Nephron progenitor cell (in vitro differentiated cells): ENCODE data around the gene CACNA1A.

Experiments used
- DNase-seq: peaks from one replicate; pipeline ENCODE4 v3.0.0; 2021
- H3K27ac Mint-ChIP-seq: 2 replicates; pipeline ENCODE4 v1.8.0; 2021; ENCODE audit warnings: mild to moderate bottlenecking, moderate library complexity, mixed read lengths
- H3K27me3 Mint-ChIP-seq: 2 replicates; pipeline ENCODE4 v1.8.0; 2021; ENCODE audit warnings: mild to moderate bottlenecking, low read depth, mixed read lengths; ENCODE audit not compliant: poor library complexity
- H3K36me3 Mint-ChIP-seq: 2 replicates; pipeline ENCODE4 v1.8.0; 2021; ENCODE audit warnings: low read depth, mixed read lengths
- H3K4me1 Mint-ChIP-seq: 2 replicates; pipeline ENCODE4 v1.8.0; 2021; ENCODE audit warnings: mixed read lengths
- H3K4me3 Mint-ChIP-seq: 2 replicates; pipeline ENCODE4 v1.8.0; 2021; ENCODE audit warnings: mild to moderate bottlenecking, moderate library complexity, mixed read lengths
- H3K9me3 Mint-ChIP-seq: 2 replicates; pipeline ENCODE4 v1.8.0; 2021; ENCODE audit warnings: mild to moderate bottlenecking, moderate library complexity, mixed read lengths
- CTCF ChIP-seq: fragments of 200-600 bp; sonication (generic); IDR thresholded peaks from 2 replicates; pipeline ENCODE4 v1.5.0; 2021; ENCODE audit warnings: antibody characterized with exemption

The CACNA1A gene

DNA sequence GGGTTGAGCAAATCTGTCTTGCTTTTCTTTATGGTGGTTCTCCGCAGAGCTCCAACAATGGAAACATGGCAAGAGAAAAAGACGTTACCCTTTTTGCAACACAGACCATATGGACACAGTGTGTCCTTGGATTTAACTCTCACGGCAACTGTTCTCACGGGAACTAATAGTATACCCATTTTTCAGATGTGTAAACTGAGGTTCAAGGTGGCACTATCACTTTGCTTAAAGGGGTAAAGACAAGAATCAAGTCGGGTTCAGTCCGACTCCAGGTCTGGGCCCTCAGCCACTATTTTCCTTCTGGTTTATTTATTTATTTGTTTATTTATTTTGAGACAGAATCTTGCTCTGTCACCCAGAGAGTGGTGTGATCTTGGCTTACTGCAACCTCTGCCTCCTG, 176.0 kb downstream of the CACNA1A start:
- no peak for DNase-seq
- H3K9me3 Mint-ChIP-seq, result no peaks in the 10 kb centered on the region
- no peak for TF ChIP-seq CTCF
- H3K36me3 Mint-ChIP-seq, result no peaks in the 10 kb centered on the region
- no peaks in the 10 kb centered on the region for H3K4me1 Mint-ChIP-seq
- no peak overlapping the region for H3K4me3 Mint-ChIP-seq
- H3K27me3 Mint-ChIP-seq, result peaks cover 21% of the 10 kb centered on the region
- H3K27ac Mint-ChIP-seq, result no peak overlapping the region

- no peak for DNase-seq
- no peaks in the 10 kb centered on the region for H3K4me1 Mint-ChIP-seq
- H3K4me3 Mint-ChIP-seq, result no peak overlapping the region
- TF ChIP-seq CTCF, result no peak
- H3K9me3 Mint-ChIP-seq, result no peaks in the 10 kb centered on the region
- H3K27me3 Mint-ChIP-seq, result peaks cover 21% of the 10 kb centered on the region
- H3K27ac Mint-ChIP-seq, result no peak overlapping the region
- H3K36me3 Mint-ChIP-seq, result no peaks in the 10 kb centered on the region
These were observed 176.5 kb downstream of the CACNA1A start for GRCh38 chr19:13329766-13330165.

- TF ChIP-seq CTCF, result no peak
- peaks cover 21% of the 10 kb centered on the region for H3K27me3 Mint-ChIP-seq
- no peak for DNase-seq
- H3K27ac Mint-ChIP-seq, result no peak overlapping the region
- H3K9me3 Mint-ChIP-seq, result peaks cover 6% of the 10 kb centered on the region
- H3K4me1 Mint-ChIP-seq, result no peaks in the 10 kb centered on the region
- no peaks in the 10 kb centered on the region for H3K36me3 Mint-ChIP-seq
- H3K4me3 Mint-ChIP-seq, result no peak overlapping the region
These were observed 178.0 kb downstream of the CACNA1A start for GRCh38 chr19:13328241-13328640.

DNA sequence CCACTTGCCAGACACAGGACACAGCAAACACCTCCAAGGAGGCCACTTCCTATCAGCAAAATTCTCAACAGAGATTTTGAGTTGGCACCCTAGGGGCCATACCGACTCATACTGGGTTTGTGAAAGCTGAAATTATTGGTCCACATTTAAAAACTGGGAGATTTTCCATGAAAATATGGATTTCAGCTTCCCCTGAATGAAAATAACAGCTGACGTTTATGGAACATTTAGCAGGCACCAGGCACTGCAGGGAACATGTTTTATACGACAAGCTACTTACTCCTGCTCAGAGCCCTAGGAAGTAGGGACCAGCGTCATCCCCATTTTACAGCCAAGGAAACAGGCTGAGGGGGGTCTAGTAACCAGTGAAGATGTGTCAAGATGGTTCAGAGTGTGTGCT, 186.8 kb downstream of the CACNA1A start:
- H3K4me3 Mint-ChIP-seq, result no peak overlapping the region
- no peaks in the 10 kb centered on the region for H3K4me1 Mint-ChIP-seq
- TF ChIP-seq CTCF, result no peak
- H3K27ac Mint-ChIP-seq, result no peak overlapping the region
- peaks cover 33% of the 10 kb centered on the region for H3K9me3 Mint-ChIP-seq
- peaks cover 32% of the 10 kb centered on the region for H3K27me3 Mint-ChIP-seq
- no peaks in the 10 kb centered on the region for H3K36me3 Mint-ChIP-seq
- DNase-seq, result no peak

- peaks cover 26% of the 10 kb centered on the region for H3K9me3 Mint-ChIP-seq
- no peak for DNase-seq
- peaks cover 24% of the 10 kb centered on the region for H3K27me3 Mint-ChIP-seq
- no peak overlapping the region for H3K27ac Mint-ChIP-seq
- no peak overlapping the region for H3K4me3 Mint-ChIP-seq
- no peaks in the 10 kb centered on the region for H3K36me3 Mint-ChIP-seq
- TF ChIP-seq CTCF, result no peak
- H3K4me1 Mint-ChIP-seq, result no peaks in the 10 kb centered on the region
These were observed 188.1 kb downstream of the CACNA1A start for GRCh38 chr19:13318190-13318589.

GRCh38 chr19:13315495-13315894, 190.8 kb downstream of the CACNA1A start:
- no peak overlapping the region for H3K27ac Mint-ChIP-seq
- H3K27me3 Mint-ChIP-seq, result peaks cover 13% of the 10 kb centered on the region
- H3K4me3 Mint-ChIP-seq, result no peak overlapping the region
- no peaks in the 10 kb centered on the region for H3K36me3 Mint-ChIP-seq
- no peak for TF ChIP-seq CTCF
- DNase-seq, result no peak
- H3K9me3 Mint-ChIP-seq, result peaks cover 11% of the 10 kb centered on the region
- H3K4me1 Mint-ChIP-seq, result no peaks in the 10 kb centered on the region
